Mesothelial cell of epicardium (in vitro differentiated cells): ENCODE measurements around the gene S100A13. TPM values are rescaled to one million over a fixed set of nuclear protein-coding genes. Genes with fewer than 3 reads are reported as not detected.

Source experiments
- DNase-seq, 2 experiments: peaks; one replicate each; pipeline ENCODE4 v3.0.0; 2021; ENCODE audit warnings: low spot score in 2 of 2; ENCODE audit not compliant: unreplicated experiment in 2 of 2
- H3K27ac Mint-ChIP-seq: 2 replicates; pipeline ENCODE4 v1.8.0; 2021; ENCODE audit warnings: mixed read lengths
- H3K27me3 Mint-ChIP-seq: 2 replicates; pipeline ENCODE4 v1.8.0; 2021; ENCODE audit warnings: low read depth, mixed read lengths
- H3K36me3 Mint-ChIP-seq: 2 replicates; pipeline ENCODE4 v1.8.0; 2021; ENCODE audit warnings: mixed read lengths
- H3K4me1 Mint-ChIP-seq: 2 replicates; pipeline ENCODE4 v1.8.0; 2021; ENCODE audit warnings: mixed read lengths
- H3K4me3 Mint-ChIP-seq: 2 replicates; pipeline ENCODE4 v1.8.0; 2021; ENCODE audit warnings: mild to moderate bottlenecking, moderate library complexity, mixed read lengths
- H3K9me3 Mint-ChIP-seq: 2 replicates; pipeline ENCODE4 v1.8.0; 2021; ENCODE audit warnings: mixed read lengths
- total RNA-seq: library from RNA; stranded (reverse); gene quantifications from 3 replicates; pipeline ENCODE4 v1.2.1, GENCODE V29; 2021
- TF ChIP-seq, protein P1 (sequence below): fragments of 200-600 bp; sonication (generic); IDR thresholded peaks from one replicate; pipeline ENCODE4 v1.5.0; 2021; ENCODE audit warnings: antibody characterized with exemption; ENCODE audit not compliant: unreplicated experiment

Gene S100A13
- total RNA-seq, 1 donor from 2014 or later, result 46.6 TPM

DNA sequence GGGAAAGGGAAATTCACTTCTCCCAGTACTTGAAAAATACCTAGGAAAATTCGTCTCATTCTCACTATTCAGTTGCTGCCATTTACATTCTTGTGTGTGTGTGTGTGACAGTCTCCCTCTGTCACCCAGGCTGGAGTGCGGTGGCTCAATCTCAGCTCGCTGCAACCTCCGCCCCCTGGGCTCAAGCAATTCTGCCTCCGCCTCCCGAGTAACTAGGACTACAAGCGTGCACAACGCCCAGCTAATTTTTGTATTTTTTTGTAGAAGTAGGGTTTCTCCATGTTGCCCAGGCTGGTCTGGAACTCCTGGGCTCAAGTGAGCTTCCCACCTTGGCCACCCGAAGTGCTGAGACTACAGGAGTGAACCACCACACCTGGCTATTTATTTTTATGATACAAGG lies 32.4 kb upstream of the S100A13 start:
- no peaks in the 10 kb centered on the region for H3K9me3 Mint-ChIP-seq
- peaks cover 16% of the 10 kb centered on the region for H3K36me3 Mint-ChIP-seq
- H3K27me3 Mint-ChIP-seq, result no peaks in the 10 kb centered on the region
- peak overlapping the region; percentile 96 for H3K27ac Mint-ChIP-seq
- H3K4me3 Mint-ChIP-seq, result peak overlapping the region; percentile 95
- TF ChIP-seq, protein P1, sequence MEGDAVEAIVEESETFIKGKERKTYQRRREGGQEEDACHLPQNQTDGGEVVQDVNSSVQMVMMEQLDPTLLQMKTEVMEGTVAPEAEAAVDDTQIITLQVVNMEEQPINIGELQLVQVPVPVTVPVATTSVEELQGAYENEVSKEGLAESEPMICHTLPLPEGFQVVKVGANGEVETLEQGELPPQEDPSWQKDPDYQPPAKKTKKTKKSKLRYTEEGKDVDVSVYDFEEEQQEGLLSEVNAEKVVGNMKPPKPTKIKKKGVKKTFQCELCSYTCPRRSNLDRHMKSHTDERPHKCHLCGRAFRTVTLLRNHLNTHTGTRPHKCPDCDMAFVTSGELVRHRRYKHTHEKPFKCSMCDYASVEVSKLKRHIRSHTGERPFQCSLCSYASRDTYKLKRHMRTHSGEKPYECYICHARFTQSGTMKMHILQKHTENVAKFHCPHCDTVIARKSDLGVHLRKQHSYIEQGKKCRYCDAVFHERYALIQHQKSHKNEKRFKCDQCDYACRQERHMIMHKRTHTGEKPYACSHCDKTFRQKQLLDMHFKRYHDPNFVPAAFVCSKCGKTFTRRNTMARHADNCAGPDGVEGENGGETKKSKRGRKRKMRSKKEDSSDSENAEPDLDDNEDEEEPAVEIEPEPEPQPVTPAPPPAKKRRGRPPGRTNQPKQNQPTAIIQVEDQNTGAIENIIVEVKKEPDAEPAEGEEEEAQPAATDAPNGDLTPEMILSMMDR, result no peak
- H3K4me1 Mint-ChIP-seq, result peaks cover 11% of the 10 kb centered on the region
- no peak for DNase-seq

DNA sequence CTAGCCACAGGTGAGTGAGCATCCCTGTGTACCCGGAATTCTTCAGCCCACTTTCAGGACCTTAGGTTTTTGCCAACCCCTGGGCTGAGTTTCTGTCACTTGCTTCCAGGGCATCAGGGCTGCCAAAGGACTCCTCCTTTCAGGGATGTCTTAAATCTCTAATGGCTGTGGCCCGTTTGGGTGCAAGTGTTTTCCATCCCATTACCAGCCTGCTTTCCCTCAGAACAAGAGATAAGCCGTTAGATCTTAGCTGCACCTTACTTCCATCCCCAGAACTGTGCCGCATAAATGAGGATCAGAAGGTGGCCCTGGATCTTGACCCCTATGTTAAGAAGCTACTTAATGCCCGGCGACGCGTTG lies 31.9 kb upstream of the S100A13 start:
- Mint-ChIP-seq H3K9me3 (no peaks in the 10 kb centered on the region), H3K27ac (peak overlapping the region; percentile 96), H3K36me3 (peaks cover 13% of the 10 kb centered on the region), H3K4me1 (peaks cover 11% of the 10 kb centered on the region), H3K4me3 (peak overlapping the region; percentile 95), H3K27me3 (no peaks in the 10 kb centered on the region)
- DNase-seq, result no peak
- TF ChIP-seq, protein P1, result no peak

DNA sequence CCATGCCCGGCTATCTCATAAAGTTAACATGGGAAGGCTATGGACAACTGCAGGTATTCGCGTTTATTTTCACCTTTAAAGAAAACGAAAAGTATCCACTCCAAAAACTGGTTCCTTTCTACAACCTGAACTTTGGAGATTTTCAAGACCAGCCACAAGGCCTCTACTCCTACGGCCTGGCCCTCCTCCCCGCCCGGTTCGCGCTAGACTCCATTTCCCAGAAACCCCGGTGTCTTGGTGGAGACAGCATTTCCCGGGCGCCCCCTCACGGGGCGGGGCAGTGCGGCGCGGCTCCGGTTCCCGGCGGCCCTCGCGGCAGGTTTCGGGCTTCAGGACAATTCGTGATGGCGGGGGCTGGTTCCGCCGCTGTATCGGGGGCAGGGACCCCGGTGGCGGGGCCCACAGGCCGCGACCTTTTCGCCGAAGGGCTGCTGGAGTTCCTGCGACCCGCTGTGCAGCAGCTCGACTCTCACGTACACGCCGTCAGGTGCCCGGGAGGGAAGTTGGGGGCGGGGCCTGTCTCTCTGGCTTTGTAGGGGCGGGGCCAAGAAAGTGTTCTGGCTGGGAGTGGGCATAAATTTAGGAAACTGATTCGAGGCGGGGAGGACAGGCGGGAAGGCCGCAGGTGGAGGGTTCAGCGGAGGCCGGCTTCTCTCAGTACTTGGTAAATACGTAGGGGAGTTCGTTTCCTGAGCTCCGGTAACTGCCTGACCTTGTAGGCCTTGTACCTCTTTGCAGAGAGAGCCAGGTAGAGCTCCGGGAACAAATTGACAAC lies 31.3 kb upstream of the S100A13 start, which contains the start of gene SNAPIN:
SNAPIN (plus strand) TSS at position 304 of the 775 bp plus-strand sequence; CDS start at position 345, 41 bp downstream.
- no peaks in the 10 kb centered on the region for H3K9me3 Mint-ChIP-seq
- TF ChIP-seq, protein P1, result no peak
- H3K36me3 Mint-ChIP-seq, result peaks cover 9% of the 10 kb centered on the region
- peak within 1 kb of the TSS; percentile 95 for H3K4me3 Mint-ChIP-seq
- peaks cover 11% of the 10 kb centered on the region for H3K4me1 Mint-ChIP-seq
- no peaks in the 10 kb centered on the region for H3K27me3 Mint-ChIP-seq
- DNase-seq, result peak; percentile 72 to 88
- H3K27ac Mint-ChIP-seq, result peak within 1 kb of the TSS; percentile 96

DNA sequence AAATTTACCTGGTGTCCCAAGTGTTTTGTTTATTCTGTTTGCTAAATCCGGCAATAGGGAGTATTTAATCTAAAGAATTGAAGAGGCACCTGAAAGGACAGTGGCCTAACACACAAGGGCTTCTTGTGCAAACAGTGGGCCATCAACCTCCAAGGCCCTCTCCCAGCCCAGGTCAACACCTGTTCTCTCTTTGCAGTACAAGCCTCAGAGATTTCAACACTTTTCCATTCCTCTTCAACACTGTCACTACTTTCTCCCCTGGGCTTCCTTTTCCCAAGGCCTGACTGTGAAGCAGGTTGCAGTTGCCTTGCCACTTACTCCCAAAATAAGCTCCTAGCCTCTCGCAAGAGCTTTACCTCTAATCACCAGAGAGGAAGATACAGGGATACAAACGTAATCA lies 28.0 kb upstream of the S100A13 start:
- DNase-seq, result no peak
- TF ChIP-seq, protein P1, result no peak
- Mint-ChIP-seq H3K4me1 (peaks cover 11% of the 10 kb centered on the region), H3K36me3 (no peaks in the 10 kb centered on the region), H3K27me3 (no peaks in the 10 kb centered on the region), H3K27ac (no peak overlapping the region), H3K9me3 (no peaks in the 10 kb centered on the region), H3K4me3 (no peak overlapping the region)

DNA sequence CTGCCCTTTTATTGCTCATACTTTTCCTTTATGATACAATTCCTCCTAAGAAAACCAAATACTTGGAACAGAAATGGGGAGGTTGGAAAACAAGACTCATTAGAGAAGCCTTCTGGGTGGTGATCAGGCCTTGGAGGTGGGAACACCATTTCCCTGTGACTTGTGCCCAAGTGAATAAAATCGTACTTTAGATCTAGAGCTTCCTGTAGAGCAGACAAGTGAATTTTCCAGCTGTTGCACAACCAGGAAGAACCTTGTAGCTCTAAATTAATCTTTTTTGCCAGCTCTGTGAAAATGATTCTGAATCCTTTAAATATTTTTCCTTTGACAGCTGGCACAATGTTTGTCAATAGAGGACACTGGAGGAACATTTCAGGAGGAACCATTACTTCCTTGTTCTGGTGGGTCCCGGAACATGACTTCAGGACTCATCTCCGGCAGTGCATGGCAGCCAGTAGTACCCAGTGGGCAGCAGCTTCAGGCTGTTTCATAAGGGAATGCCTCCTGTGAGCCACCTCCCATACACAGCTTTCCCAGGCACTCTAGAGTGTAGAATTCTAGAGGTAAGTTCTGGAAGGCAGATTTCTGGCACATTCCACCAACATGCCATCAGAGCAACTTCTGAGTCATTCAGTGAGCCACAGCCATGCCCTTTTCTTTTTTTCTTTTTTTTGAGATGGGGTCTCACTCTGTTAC lies 25.6 kb upstream of the S100A13 start:
- TF ChIP-seq, protein P1, result no peak
- no peaks in the 10 kb centered on the region for H3K4me1 Mint-ChIP-seq
- no peak overlapping the region for H3K27ac Mint-ChIP-seq
- no peak for DNase-seq
- H3K27me3 Mint-ChIP-seq, result no peaks in the 10 kb centered on the region
- H3K36me3 Mint-ChIP-seq, result no peaks in the 10 kb centered on the region
- H3K9me3 Mint-ChIP-seq, result no peaks in the 10 kb centered on the region
- H3K4me3 Mint-ChIP-seq, result no peak overlapping the region
